T-helper 2 cell (primary cell): ENCODE measurements around the gene PAPPA2.
"Not testable (repeated sequence)": the region's sequence is repeated elsewhere in the genome, so short reads cannot be mapped to it uniquely, and the experiment has no call there.

Experiments used
- DNase-seq, 5 experiments: peaks; one replicate each; pipeline versions ENCODE4 v3.0.0 to v3.0.0-alpha.2; 2012 to 2022

The PAPPA2 gene

DNA sequence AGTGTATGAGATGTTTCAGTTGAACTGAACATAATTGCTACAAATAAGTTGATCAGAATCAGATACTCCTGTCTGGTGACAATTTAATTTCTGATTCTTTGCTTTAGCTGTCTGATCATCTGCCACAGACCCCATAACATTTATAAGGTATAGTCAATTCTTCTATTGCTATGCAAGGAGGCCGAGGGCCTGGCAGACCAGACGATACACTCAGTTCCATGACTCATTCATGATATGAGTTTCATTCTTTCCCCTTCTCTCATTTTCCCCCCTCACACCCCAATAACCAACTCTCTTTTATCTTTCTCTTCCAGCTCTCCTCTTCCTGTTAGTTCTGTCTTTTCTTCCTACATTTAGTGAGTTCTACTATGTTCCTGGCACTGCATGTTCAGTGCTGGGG lies 236.8 kb downstream of the PAPPA2 start:
- no peak for DNase-seq

DNA sequence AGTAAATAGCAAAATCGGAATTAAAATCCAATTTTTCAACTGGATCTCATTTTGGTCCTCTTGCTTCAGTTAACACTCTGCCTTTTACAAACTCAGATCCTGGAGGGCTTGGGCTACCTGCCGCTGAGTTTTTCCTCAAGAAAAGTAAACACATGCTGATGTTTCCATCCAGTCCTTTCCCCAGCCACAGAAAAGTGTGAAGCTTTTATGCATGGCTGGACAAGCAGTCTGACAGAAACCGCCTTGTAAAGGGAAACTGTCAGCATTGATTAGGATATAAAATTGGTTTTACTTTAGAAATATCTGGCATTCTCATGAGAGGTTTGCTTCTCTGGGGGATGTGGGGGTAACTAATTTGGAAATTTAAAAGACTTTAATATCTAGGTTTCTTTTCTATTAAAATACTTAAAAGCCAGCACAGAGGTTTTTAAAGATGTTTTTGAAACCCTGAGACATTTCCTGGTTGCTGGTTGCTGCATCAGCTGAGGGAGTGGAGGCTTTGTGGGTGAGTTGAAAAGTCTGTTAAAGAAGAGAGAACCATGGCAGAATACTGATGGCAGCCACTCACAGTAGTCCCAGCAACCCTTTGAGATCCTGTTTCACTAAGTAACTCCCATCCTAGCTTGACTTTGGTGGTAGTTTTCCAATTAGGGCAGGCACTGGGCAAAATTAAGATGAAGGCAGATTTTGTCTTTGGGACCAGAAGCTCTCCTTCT lies 238.3 kb downstream of the PAPPA2 start:
- no peak for DNase-seq

DNA sequence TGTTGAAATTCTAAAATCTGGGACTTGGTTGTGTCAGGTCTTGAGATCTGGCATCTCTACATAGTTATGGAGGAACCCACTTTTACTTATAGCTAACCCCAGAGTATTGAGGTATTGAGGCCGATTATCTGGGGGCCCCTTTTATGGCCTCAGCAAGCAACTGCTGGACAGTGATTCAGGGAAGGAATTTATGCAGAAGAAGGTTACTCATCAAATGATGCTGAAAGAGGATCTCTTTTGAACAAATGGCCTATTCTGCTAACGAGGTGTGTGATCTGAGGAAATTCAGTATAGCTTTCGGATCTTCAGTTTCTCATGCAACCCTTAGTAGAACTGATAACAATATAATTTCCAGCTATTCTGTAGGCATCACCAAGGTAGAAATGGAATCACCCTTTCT lies 239.9 kb downstream of the PAPPA2 start:
- DNase-seq: no peak

DNA sequence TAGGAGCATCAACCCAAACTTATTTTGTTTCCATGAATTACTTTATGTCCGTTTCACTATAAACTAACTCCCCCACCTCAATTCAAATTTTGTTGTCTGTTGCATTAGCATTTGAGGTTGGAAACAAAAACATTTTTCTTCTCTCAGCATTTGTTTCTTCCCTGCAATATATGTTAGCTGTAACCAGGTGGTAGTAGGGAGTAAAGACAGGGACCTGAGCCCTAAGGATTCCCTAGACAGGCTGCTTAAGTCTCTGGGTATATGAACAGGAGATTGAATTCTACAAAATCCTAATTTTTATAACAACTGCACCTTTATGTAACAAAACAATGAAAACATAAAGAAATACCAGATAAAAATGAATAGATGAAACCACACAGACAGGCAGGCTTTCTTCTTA lies 242.6 kb downstream of the PAPPA2 start:
- no peak for DNase-seq

DNA sequence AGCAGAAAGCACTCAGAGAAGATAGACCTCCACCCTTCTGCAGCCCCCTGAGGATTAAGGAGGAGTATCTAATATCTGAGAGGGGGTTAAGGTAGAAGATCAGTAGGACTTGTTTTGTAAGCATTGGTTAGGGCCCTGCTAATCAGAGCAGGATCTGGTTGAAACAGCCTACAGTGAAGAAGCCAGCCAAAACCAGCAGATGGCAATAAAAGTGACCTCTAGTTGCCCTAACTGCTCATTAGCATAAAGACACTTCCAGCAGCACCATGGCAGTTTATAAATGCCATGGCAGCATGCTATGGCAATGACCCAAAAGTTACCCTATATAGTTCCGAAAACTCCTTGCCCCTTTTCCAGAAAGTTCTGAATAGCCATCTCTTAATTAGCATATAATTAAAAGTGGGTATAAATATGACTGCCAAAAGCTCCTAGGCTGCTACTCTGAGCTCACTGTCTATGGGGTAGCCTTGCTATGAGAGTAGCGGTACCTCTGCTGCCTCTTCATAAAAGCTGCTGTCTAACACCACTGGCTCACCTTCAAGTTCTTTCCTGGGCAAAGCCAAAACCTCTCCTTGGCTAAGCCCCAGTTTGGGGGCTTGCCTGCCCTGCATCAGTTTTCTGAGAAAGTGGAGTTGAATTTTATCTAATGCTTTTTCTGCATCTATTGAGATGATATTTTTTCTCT lies 254.2 kb downstream of the PAPPA2 start:
- no peak for DNase-seq

DNA sequence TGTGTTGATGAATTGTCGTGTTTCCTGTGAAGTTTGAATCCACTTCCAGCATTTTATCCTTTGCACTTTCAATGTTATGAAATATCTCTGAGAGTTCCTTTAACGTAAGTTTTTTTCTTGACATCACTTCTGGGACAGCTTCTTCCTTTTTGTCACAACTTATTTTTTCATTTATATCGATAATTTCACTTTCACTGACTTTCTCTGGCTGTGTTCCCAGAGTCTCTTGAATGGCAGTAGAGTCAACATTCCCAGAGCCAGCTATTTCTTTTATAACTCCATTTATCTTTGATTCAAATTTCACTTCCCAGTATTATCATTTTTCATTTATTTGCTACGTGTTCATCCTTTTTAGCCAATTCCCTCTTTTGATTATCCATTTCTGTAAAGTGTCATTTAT lies 256.5 kb downstream of the PAPPA2 start:
- DNase-seq: no peak

DNA sequence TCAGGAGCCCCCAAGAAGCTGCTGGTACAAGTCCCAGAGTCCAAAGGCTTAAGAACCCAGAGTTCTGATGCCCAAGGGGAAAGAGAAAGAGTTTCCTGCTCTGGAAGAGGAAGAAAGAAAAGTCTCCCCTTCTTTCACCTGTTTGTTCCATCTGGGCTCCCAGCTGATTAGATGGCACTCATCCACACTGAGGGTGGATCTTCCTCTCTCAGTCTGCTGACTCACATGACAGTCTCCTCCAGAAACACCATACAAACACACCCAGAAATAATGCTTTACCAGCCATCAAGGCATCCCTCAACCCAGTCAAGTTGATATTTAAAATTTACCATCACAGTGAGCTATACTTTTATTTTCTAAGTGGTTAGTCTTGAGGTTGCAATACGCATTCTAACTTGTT lies 257.9 kb downstream of the PAPPA2 start:
- DNase-seq: no peak

DNA sequence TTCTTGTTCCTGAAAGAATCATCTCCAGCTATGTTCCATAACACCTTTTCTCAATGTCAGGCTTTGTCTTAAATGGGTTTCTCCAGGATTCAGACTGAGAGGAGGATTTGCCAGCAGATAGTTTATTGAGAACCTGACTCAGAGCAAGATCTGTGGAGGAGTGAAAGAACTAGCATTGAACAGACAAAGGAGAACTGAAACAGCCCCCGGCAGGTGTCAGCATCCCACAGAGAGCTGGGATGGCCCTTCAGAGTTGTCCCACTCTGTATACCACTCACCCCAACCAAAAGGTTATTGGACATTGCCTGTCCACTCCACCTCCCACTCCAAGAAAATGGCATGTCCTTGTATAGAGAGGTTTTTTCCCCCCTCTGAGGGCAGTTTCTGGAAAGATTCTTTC lies 270.7 kb downstream of the PAPPA2 start:
- no peak for DNase-seq

DNA sequence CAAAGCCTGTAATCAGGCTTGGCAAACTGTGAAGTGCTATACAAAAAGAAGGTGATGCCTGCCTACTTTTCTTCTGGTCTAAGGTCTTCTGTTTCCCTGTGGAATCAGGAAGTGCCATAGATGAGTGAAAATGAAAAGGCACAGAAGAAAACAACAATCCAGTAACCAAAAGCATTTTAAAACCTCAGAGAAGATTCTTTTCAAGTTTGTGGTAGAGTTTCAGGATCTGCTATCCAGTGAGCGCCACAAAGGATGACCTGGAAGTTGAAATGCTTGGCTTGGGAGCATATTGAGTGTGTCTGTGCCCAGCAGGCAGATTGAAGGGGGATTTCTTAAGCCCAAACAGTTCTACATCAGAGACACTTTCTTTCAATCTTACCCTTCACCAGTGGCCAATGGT lies 272.2 kb downstream of the PAPPA2 start:
- DNase-seq: no peak

DNA sequence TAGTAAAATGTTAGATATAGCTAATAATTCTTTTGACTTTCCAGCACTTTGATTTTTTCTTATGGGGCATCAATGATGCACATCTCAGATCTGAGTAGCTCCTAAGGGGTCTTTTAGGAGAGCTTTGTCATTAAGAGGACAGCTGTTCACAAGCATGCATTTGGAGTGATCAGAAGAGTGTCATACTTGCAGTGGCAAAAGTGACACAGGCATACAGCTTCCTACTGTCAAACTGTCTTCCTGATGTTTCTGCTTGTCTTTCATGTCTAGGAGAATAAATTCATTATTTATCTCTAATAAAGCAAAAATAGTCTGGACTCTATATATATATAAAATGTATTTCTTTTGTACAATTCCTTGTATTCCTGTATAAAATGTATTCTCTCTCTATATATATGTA lies 273.0 kb downstream of the PAPPA2 start:
- DNase-seq: no peak

DNA sequence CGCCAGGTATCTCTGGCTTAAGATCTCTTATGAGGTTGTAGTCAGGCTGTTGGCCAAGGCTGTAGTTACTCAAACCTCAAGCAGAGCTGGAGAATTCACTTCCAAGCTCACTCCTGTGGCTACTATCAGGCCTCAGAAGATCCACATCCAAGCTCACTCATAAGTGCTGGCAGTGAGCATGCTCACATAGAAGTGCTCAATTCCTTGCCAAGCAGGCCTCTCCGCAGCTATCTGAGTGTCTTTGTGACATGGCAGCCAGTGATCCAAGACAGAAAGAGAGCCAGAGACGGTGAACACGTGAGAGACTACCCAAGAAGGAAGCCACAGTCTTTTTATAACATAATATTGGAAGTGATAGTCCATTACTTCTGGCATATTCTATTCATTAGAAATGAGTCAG lies 278.2 kb downstream of the PAPPA2 start:
- no peak for DNase-seq

DNA sequence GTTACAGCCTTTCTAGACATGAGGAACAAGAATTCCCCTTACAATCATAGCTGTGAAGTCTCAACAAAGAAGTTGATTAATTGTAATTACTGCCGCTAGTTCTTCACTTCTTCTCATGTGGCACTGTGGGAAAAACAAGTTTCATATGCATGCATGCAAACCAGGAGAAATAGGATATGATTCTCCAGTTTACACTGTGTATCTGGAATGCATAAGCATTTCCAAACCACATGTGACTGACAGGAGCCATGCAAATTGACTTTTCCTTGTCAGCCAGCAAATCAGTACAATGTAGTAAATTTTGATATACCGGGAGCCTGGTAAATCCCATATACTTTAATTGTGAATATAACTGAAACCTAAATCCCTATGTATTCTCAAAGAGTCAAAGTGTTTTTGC lies 279.3 kb downstream of the PAPPA2 start:
- DNase-seq: no peak

DNA sequence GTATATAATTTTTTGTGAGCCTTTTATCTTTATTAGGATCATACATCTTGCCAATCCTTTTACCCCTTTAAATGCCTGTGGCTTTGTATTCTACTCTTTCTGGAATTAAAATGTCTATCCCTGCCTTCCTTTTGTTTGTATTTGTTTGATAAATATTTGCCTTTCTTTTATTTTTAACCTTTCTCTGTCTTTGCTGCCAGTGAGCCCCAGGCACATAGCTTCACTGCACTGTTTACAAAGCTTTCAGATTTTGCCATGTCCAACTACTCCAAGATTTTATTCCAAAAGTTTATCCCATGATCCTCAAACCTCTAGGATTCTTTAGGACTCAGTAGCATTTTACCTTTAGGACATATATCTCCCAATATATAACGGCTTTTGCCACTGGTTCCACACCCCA lies 281.2 kb downstream of the PAPPA2 start:
- no peak for DNase-seq

DNA sequence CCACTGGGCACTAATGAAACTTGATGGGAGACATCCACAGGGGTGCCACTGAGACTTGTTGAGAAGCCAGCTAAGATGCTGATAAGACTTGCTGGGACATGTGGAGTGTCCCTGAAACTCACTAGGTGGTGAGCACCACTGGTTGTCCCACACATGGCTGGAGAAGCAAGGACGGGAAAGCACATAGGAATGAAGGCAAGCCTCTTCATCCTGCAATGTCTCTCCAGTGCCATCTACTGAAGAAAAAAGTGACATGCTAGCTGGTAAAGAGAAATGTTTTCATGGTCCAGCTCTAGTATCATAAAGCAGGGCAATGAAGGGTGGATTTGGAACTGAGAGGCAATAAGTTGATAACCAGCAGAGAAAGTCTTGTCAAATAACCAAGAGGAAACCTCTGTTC lies 283.0 kb downstream of the PAPPA2 start:
- DNase-seq: no peak

DNA sequence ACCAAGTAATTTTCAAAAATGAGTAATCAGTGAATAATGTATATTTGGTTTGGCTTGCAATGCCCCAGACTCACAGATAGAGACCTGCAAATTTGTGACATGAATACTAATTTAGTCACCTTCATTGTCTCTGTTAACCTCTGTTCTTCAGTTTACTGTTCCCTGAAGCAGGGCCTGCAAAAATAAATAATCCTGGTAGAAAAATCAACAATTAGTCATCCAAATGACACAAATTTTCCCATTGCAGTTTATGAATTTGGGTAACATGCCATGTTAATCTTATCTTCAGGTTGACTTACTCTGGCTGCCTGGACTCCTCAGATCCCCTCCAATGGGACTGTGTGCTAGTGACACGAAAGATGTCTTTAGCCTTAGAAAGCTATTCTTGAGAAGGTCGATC lies 289.5 kb downstream of the PAPPA2 start:
- no peak for DNase-seq

DNA sequence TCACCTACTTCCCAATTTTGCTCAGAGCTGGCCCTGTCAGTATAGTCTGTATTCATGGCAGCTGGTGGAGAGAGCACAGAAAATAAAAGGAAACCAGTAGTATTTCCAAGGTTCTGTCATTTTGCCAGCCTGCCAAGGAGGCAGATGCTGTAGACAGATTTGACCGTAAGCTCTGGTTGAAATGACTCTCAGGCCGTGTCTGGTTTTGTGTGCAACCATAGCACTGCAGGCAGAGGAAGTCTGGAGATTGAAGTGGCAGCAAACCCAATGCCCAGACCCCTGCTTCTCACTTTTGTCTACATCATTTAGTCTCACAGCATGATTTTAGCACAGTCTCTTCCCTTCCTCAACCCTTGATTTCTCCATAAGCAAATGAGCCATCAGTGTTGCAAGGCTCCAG lies 291.7 kb downstream of the PAPPA2 start:
- DNase-seq: no peak

DNA sequence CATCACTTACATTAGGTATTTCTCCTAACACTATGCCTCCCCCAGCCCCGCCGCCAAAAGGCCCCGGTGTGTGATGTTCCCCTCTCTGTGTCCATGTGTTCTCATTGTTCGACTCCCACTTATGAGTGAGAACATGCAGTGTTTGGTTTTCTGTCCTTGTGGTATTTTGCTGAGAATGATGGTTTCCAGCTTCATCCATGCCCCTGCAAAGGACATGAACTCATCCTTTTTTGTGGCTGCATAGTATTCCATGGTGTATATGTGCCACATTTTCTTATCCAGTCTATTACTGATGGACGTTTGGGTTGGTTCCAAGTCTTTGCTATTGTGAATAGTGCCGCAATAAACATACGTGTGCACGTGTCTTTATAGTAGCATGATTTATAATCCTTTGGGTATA lies 293.8 kb downstream of the PAPPA2 start:
- DNase-seq: not testable (repeated sequence)

DNA sequence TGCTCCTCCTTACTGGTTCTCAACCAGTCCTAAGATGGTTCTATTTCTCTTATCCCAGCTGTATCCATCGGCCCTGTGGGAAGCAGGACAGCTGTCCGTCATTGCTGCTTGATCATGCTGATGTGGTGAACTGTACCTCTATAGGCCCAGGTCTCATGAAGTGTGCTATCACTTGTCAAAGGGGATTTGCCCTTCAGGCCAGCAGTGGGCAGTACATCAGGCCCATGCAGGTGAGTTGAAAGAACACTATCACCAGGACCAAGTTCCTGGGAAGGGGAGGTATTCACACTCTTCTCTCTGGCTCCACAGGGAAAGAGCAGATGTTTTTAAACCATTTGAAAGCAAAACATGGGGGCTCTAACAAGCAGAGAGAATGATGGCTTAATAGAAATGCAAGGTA lies 302.6 kb downstream of the PAPPA2 start:
- no peak for DNase-seq

DNA sequence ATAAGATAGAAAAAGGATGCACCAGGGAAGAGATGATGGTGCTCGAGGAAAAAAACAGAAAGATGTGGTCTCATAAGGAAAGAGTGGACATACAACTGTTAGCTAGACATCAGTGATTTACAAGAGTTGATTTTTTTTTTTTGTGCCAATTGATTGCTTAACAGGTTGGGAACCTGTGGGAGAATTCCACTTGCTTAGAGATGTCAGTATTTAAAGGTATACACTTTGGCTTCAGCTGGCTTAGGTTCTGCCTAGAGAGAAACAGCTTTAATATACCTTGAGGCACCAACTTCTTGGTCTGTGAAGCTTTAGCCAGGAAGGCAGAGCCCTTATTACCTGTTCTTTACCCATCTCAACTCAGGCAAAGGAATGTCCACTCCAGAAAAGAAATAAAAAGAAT lies 303.8 kb downstream of the PAPPA2 start:
- no peak for DNase-seq

DNA sequence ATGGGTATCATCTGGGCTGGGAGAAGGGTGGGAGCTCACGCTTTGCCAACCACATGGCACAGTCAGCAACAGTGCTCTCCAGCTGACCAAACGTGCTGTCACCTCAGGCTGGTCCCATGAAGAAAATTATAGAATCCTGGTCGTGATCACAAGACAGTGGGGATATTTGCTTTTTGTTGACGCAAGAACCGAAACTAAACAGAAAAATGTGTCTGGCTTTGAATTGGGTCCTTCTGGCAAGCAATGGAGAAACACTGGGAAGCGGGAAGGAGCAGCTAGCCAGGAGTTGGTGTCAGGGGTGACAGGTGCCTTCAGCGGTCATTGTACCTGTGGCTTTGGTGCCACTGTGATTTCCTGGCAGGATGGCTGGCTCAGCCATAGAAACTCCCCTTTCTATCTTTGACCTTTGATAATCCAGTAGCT lies 304.8 kb downstream of the PAPPA2 start:
- DNase-seq: no peak

DNA sequence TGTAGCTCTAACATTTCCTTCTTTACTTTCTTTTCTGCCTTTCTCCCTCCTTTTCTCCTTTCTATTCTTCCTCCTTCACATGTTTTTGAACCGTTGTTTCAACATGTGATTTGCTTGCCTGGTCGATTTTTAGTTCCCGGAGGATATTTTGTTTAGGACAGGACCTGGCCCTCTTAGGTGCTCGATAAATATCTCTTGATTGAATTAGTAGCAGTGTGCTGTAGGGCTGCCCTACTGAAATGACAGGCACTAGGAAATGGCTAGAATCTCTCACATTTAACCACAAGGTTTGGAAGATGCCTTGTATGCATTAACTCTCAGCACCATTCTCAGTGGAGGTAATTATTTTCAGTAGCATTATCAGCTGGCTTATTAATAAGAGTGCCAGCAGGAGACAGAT lies 305.6 kb downstream of the PAPPA2 start:
- DNase-seq: no peak

DNA sequence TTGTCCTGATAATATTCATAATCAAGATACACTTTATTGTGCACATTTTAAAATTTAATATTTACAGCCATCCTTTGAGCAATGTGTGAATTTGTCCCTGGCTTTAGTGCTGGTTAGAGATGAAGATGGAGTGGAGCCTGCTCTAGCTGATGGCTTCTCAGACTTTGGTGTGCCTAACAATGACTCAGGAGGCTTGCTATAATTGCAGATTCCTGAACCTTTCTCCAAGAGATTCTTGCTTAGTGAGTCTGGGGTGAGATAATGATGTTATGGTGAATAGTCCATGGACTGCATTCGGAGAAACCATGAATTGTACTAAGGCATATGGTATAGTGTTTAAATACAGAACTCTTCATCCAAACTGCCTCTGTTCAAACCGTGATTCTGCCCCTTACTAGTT lies 307.1 kb downstream of the PAPPA2 start:
- no peak for DNase-seq

DNA sequence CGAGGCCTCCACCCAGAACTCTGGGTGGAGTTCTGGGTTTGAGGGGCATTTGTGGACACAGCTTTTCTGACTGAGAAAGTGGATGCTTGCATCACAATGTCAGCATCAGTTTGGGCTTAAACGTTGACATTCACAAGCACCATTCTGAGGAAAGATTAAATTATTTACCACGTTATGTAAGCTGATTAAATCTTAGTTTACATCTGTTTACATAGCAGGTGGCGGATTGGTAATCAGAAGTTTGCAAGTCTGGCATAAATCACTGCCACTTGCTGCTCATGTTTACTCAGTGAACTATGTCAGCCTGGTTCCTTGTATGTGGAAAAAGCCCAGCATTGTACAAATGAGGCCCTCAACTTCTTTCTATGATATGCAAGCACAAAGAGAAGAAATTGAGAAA lies 310.1 kb downstream of the PAPPA2 start:
- no peak for DNase-seq

DNA sequence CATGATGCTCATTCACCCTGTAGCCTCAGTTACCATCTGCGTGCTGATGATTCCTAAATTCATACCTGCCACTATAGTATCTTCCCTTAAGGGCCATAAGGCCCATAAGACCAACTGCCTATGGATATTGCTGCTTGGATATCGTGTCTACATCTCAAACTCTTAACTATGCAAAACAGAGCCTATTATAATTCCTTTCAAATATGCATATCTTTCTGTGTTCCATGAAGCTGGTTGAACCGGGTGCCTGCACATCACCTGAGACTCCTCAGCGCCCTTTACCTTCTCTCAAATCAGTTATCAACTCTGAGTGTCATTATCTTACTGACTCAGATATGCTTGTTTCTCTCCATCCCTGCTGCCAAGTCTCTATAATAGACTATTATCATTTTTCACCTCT lies 311.2 kb downstream of the PAPPA2 start:
- no peak for DNase-seq

DNA sequence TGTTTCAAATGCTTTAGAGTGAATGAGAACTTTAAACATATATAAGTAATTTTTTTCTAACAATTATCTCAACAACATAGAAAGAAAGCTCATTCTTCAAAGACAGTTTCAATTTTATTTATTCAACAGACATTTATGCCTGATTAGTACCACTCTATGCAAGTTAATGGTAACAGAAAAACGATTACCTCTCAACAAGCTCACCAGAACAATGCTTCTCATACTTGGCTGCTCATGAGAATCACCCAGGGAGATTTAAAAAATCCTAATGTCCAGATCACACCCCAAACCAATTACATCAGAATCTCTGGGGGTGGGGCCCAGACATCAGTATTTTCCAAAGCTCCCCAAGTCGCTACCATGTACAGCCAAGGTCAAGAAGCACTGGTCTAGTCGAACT lies 312.4 kb downstream of the PAPPA2 start:
- DNase-seq: no peak
